GM19372 (cell line): ENCODE data around the gene TTI1.
"Not testable (repeated sequence)": the region's sequence is repeated elsewhere in the genome, so short reads cannot be mapped to it uniquely, and the experiment has no call there.

Experiments used
- ATAC-seq: cut with Tn5 transposase; IDR thresholded peaks from one replicate; pipeline ENCODE4 v1.9.1; 2021; ENCODE audit warnings: mild to moderate bottlenecking, low read depth, moderate library complexity; ENCODE audit not compliant: unreplicated experiment

TTI1 gene

GRCh38 chr20:38013887-38014286 lies 19.4 kb downstream of the TTI1 start:
- ATAC-seq, result no peak

DNA sequence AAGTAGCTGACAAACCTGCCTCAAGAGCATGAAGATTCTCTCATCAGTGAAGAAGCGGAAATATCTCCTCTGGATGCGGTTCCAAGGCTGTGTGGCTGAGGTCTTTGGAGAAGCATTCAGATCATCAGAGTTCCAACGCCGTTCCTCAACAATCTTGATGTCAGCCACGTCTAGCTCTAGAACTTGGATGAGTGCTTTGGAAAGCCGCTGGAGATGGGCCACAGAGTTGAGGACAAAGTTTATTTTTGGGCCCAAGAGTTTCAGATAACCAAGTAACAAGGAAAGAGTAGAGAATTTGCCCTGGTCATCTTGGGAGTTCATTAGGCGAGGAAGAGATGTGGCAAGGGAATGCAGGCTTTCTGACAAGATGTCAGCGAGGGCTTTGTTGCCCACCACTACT lies 20.9 kb downstream of the TTI1 start:
- ATAC-seq, result no peak

DNA sequence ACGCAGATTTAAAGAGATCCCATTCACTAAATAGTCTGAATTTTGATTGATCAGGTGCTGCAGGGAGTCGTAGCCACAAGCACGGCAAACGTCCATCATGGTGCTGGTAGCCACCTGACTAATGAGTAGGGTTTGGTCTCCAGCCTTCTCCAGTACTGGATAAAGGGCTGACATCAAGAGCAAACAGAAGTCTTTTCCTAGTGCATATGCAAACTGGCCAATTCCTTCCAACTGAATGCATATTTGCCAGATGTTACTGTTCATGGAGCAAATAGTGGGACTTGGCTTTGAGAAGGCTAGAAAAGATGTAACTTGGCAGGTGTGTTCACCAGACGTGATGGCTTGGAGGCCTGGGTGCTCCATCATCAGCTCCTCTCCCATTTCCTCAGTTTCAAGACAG lies 21.6 kb downstream of the TTI1 start:
- ATAC-seq, result no peak

GRCh38 chr20:38009416-38009815 lies 23.8 kb downstream of the TTI1 start:
- ATAC-seq, result not testable (repeated sequence)

DNA sequence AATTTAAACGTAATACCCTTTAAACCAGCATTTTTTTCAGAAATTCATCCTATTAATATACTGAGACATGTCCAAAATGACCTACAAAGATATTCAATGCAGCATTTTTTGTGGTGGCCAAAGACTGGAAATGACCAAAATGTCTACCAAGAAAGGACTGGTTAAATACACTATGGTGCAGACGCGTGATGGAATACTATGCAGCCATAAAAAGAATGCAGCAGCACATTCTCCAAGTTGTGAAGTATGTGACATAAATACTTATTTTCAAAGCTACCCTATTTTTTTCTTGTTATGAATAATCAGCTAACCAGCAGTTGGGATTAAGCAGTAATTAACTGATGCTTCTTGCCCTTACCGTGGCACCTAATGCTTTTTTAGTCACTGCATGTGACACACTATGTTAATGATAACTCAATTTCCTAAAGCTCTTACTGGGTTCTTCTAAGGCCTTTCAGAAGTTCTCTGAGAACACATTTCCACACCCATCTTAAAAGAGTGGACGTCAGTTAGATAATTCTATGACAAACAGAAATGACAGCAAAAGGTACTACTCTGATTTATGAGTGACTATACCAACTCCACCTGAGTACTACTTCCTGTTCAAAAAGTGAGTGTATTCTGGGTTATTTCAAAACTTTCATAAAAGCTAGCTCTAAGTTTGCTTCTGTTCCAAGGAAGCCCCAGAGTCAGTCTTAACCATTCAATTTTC lies 24.9 kb downstream of the TTI1 start:
- ATAC-seq, result no peak

DNA sequence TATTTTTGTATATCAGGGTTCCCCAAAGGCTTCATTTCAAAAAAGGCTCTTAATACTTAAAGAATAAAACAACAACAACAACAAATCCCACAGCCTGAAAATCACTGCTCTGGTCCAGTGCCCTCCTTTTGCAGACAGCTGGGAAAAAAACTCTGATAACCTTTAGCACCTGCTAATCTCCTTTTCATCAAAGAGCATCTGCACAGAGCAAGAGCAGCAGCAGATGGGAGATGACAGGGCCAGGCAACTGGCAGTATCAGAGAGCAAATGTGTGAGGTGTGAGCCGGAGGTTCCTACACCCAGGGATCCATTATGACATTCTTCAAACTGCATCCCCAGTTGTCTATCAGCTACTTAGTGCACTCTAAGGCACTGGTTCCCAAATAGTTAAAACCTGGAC lies 25.7 kb downstream of the TTI1 start:
- ATAC-seq, result no peak

DNA sequence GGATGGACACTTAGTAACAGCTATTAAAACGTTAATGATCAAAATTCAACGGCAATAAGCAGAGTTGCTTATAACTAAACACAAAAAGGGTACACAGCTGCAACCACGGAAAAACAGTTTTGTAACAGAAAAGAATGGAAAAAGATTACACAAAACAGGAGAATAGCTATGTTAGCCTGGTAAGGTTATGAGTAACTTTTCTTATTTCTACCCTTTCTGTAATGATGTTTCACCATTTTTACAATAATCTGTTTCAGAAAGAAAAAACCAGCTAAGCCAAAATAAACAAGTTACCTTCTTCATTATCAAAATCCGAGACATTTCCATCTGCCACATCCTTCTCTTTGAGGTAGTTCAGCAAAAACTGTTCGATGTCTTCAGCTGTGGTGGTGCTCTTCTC lies 27.4 kb downstream of the TTI1 start:
- no peak for ATAC-seq

GRCh38 chr20:38004416-38004815 lies 28.8 kb downstream of the TTI1 start:
- ATAC-seq, result no peak

GRCh38 chr20:38002422-38002821 lies 30.8 kb downstream of the TTI1 start:
- ATAC-seq, result no peak

GRCh38 chr20:38001981-38002380 lies 31.3 kb downstream of the TTI1 start:
- ATAC-seq, result no peak

- ATAC-seq, result no peak
Observed at GRCh38 chr20:38001173-38001875, 31.9 kb downstream of the TTI1 start.

DNA sequence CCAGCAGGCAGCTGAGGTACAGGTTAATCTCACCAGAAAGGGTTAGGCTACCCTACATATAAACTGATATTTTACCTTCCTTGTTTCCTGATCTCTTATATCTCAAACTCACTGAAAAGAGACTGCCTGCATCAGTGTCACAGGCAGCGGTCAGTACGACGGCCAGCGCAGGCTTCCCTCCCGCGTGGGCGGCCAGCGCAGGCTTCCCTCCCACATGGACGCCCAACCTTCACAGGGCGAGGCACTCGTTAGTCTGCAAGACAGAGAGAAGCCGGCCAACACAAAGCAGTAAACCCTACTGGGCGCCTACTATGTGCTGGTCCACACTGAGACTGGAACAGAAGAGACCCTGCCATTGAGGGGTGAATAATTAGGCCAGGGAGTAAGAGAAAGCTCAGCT lies 33.0 kb downstream of the TTI1 start:
- ATAC-seq, result no peak

GRCh38 chr20:37999526-38000263 lies 33.6 kb downstream of the TTI1 start:
- no peak for ATAC-seq

GRCh38 chr20:37997516-37997915 lies 35.7 kb downstream of the TTI1 start:
- no peak for ATAC-seq

GRCh38 chr20:37995856-37996605 lies 37.2 kb downstream of the TTI1 start:
- no peak for ATAC-seq

DNA sequence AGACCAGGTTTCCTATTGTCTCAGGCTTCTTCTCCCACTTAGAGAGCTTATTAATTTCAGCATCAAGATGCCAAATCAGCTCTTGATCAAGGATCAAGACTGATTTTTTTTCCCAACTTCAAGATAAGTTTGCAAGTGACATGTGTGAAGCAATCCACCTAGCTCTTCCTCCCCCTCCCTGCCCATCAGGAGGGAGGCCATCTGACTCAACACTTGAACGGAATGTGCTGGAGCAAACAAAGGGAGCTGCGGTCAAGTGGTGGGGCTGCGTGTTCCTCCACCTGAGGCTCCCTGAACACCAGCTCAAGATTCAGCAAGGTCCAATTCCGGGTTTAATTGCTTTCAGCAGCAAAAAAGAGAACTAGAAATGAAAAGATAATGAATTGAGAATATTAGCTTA lies 38.7 kb downstream of the TTI1 start:
- ATAC-seq, result no peak

GRCh38 chr20:37992802-37993409 lies 40.4 kb downstream of the TTI1 start:
- ATAC-seq, result no peak

- no peak for ATAC-seq
Observed at GRCh38 chr20:37991908-37992307, 41.3 kb downstream of the TTI1 start.

GRCh38 chr20:37991157-37991866 lies 41.9 kb downstream of the TTI1 start:
- ATAC-seq, result no peak
